ENCODE results near the gene UHRF1. TPM values are rescaled to one million over a fixed set of nuclear protein-coding genes. Genes with fewer than 3 reads are reported as not detected.

Gene UHRF1
- polyA plus RNA-seq, 1 donor (not counting 4 experiments of a cell fraction or from before 2014, with no cell fraction given), result 9.7 TPM

- Histone ChIP-seq H2AFZ (ENCODE audit: control insufficient read depth, low read length) (no peak overlapping the region), H3K9me1 (ENCODE audit: control insufficient read depth, extremely low read depth, insufficient read depth, low read length) (no peaks in the 10 kb centered on the region), H3K79me2 (ENCODE audit: control insufficient read depth, insufficient read depth, low read length) (peaks cover 69% of the 10 kb centered on the region), H3K9me3 (ENCODE audit: control insufficient read depth, low read depth, low read length) (no peaks in the 10 kb centered on the region), H3K4me2 (ENCODE audit: control insufficient read depth, extremely low read depth, insufficient read depth, low read depth, low read length) (no peak overlapping the region), H3K27ac (ENCODE audit: control insufficient read depth, insufficient read depth, low read length) (no peak overlapping the region), H3K36me3 (ENCODE audit: control insufficient read depth in 2 of 2, extremely low read depth in 1 of 2, insufficient read depth in 2 of 2, low read length in 2 of 2) (peaks cover 5 to 12% of the 10 kb centered on the region in 2 experiments), H3K4me3 (ENCODE audit: control insufficient read depth in 2 of 3, extremely low read depth in 1 of 3, insufficient read depth in 2 of 3, low read depth in 1 of 3, low read length in 3 of 3) (no peak overlapping the region), H3K9ac (ENCODE audit: control insufficient read depth, extremely low read depth, insufficient read depth, low read length) (no peak overlapping the region), H4K20me1 (ENCODE audit: control insufficient read depth, extremely low read depth, insufficient read depth, low read length) (peaks cover 16% of the 10 kb centered on the region), H3K27me3 (ENCODE audit: control insufficient read depth, extremely low read depth, insufficient read depth, low read length) (no peaks in the 10 kb centered on the region), H3K4me1 (ENCODE audit: control insufficient read depth, extremely low read depth, insufficient read depth, low read length) (no peaks in the 10 kb centered on the region)
- DNase-seq (ENCODE audit: low read depth, low spot score), result no peak
- FAIRE-seq, result no peak
- no peak for TF ChIP-seq CTCF (optimal IDR thresholded peaks at IDR 0.05 in 1 of 3, IDR thresholded peaks at IDR 0.05 in 1 of 3, conservative IDR thresholded peaks at IDR 0.05 in 1 of 3; ENCODE audit: extremely low read depth in 1 of 3, insufficient read depth in 2 of 3, low read length in 3 of 3)
- no peak for TF ChIP-seq EZH2 (IDR thresholded peaks at IDR 0.05; ENCODE audit: low read length)
- dilution Hi-C loops (cut with MboI; ENCODE audit: extremely low pct_ligation_motif_present, low sequenced_read_pairs), result no loop called here
These were observed 75.2 kb downstream of the UHRF1 start for GRCh38 chr19:4984438-4984990.

GRCh38 chr19:4985551-4985991, 76.3 kb downstream of the UHRF1 start:
- Histone ChIP-seq H3K27ac (ENCODE audit: control insufficient read depth, insufficient read depth, low read length) (no peak overlapping the region), H3K4me3 (ENCODE audit: control insufficient read depth in 2 of 3, extremely low read depth in 1 of 3, insufficient read depth in 2 of 3, low read depth in 1 of 3, low read length in 3 of 3) (no peak overlapping the region), H3K79me2 (ENCODE audit: control insufficient read depth, insufficient read depth, low read length) (peaks cover 75% of the 10 kb centered on the region), H3K36me3 (ENCODE audit: control insufficient read depth in 2 of 2, extremely low read depth in 1 of 2, insufficient read depth in 2 of 2, low read length in 2 of 2) (peaks cover 5 to 12% of the 10 kb centered on the region in 2 experiments), H3K9me1 (ENCODE audit: control insufficient read depth, extremely low read depth, insufficient read depth, low read length) (no peaks in the 10 kb centered on the region), H3K9ac (ENCODE audit: control insufficient read depth, extremely low read depth, insufficient read depth, low read length) (no peak overlapping the region), H2AFZ (ENCODE audit: control insufficient read depth, low read length) (no peak overlapping the region), H3K4me2 (ENCODE audit: control insufficient read depth, extremely low read depth, insufficient read depth, low read depth, low read length) (no peak overlapping the region), H3K27me3 (ENCODE audit: control insufficient read depth, extremely low read depth, insufficient read depth, low read length) (no peaks in the 10 kb centered on the region), H3K4me1 (ENCODE audit: control insufficient read depth, extremely low read depth, insufficient read depth, low read length) (no peaks in the 10 kb centered on the region), H4K20me1 (ENCODE audit: control insufficient read depth, extremely low read depth, insufficient read depth, low read length) (peaks cover 16% of the 10 kb centered on the region), H3K9me3 (ENCODE audit: control insufficient read depth, low read depth, low read length) (no peaks in the 10 kb centered on the region)
- TF ChIP-seq CTCF (optimal IDR thresholded peaks at IDR 0.05 in 1 of 3, IDR thresholded peaks at IDR 0.05 in 1 of 3, conservative IDR thresholded peaks at IDR 0.05 in 1 of 3; ENCODE audit: extremely low read depth in 1 of 3, insufficient read depth in 2 of 3, low read length in 3 of 3), result no peak
- TF ChIP-seq EZH2 (IDR thresholded peaks at IDR 0.05; ENCODE audit: low read length), result no peak
- FAIRE-seq (no peak), DNase-seq (ENCODE audit: low read depth, low spot score) (no peak)
- dilution Hi-C loops (cut with MboI; ENCODE audit: extremely low pct_ligation_motif_present, low sequenced_read_pairs), result no loop called here

Data from keratinocyte (primary cell).